BJ (cell line): ENCODE measurements around the gene RBX1. TPM values are rescaled to one million over a fixed set of nuclear protein-coding genes. Genes with fewer than 3 reads are reported as not detected.
"Not testable (repeated sequence)": the region's sequence is repeated elsewhere in the genome, so short reads cannot be mapped to it uniquely, and the experiment has no call there.

Experiments used
- CTCF ChIA-PET: fragments of 350-600 bp; formaldehyde crosslinking; extraction: SDS; loops from one replicate; lab custom pipeline; 2021; ENCODE audit warnings: antibody characterized with exemption, inconsistent platforms; lab: Yijun Ruan, JAX
- POLR2A ChIA-PET: fragments of 300-600 bp; sonication (Branson Sonifier 250); formaldehyde crosslinking; extraction: SDS; loops from one replicate; lab custom pipeline; 2021; ENCODE audit warnings: antibody characterized with exemption; lab: Charles Lee
- DNase-seq: peaks from one replicate; pipeline ENCODE4 v3.0.0-alpha.2; 2011; ENCODE audit warnings: low read depth
- H3K27me3 ChIP-seq: 2 replicates; pipeline ENCODE4 v1.6.0; 2011; ENCODE audit warnings: low read length; ENCODE audit not compliant: control insufficient read depth, insufficient read depth
- H3K36me3 ChIP-seq: 2 replicates; pipeline ENCODE4 v1.5.1; 2011; ENCODE audit warnings: low read length; ENCODE audit not compliant: control insufficient read depth, insufficient read depth
- H3K4me3 ChIP-seq: 2 replicates; pipeline ENCODE4 v1.5.1; 2011; ENCODE audit warnings: low read depth, mild to moderate bottlenecking, control low read depth, low read length
- CTCF ChIP-seq: IDR thresholded peaks from 2 replicates; pipeline ENCODE4 v1.5.1; 2011; ENCODE audit warnings: low read depth, mild to moderate bottlenecking, control low read depth, inconsistent platforms, low read length, moderate library complexity; ENCODE audit not compliant: insufficient read depth
- polyA minus RNA-seq: library from RNA; depleted of rRNA, polyadenylated mRNA; stranded (reverse); fragments of >200 nt; gene quantifications from 2 replicates; pipeline ENCODE4 v1.2.3, GENCODE V29; 2011; rRNA and poly(A)+ RNA removed
- polyA plus RNA-seq: library from polyadenylated mRNA; depleted of rRNA; stranded (reverse); fragments of >200 nt; gene quantifications from 2 replicates; pipeline ENCODE4 v1.2.3, GENCODE V29; 2011; rRNA removed

RBX1 gene
- polyA plus RNA-seq: 87.0 and 98.4 TPM in 2 replicates
- polyA minus RNA-seq: 8.0 and 10.9 TPM in 2 replicates

- Histone ChIP-seq H3K27me3 (no peaks in the 10 kb centered on the region), H3K36me3 (no peaks in the 10 kb centered on the region; the same call in 1 of the 2 replicates), H3K4me3 (peak within 1 kb of the TSS; percentile 85)
- POLR2A ChIA-PET: interaction anchor here (0.5 to 0.7 kb wide), 3 partner anchors 9 to 161 kb away, joined by 3 to 7 read pairs (median 3); no protein-coding TSS in a partner anchor
- no peak for TF ChIP-seq CTCF
- peak; percentile 76 for DNase-seq
- CTCF ChIA-PET: no interaction called here
Observed at GRCh38 chr22:40950962-40951794, at the start of gene RBX1. Gene RBX1, plus strand, starts transcription at chr22:40951378. Its CDS starts 21 bp downstream, at chr22:40951399.

GRCh38 chr22:40904101-40904500, 47.1 kb upstream of the RBX1 start:
- POLR2A ChIA-PET: no interaction called here
- TF ChIP-seq CTCF: no peak

GRCh38 chr22:40908895-40909294, 42.3 kb upstream of the RBX1 start:
- no peak for DNase-seq
- Histone ChIP-seq H3K4me3 (no peak overlapping the region), H3K27me3 (no peaks in the 10 kb centered on the region), H3K36me3 (peaks cover 3% of the 10 kb centered on the region; the same call in 1 of the 2 replicates)
- POLR2A ChIA-PET: no interaction called here
- CTCF ChIA-PET: interaction anchor here (1.2 to 3.8 kb wide), 2 partner anchors 10 to 13 kb away, joined by 3 to 16 read pairs; no protein-coding TSS in a partner anchor
- TF ChIP-seq CTCF: no peak

More at GRCh38 chr22:40904101-40904500, 47.1 kb upstream of the RBX1 start:
- Histone ChIP-seq H3K4me3 (no peak overlapping the region), H3K36me3 (peaks cover 3% of the 10 kb centered on the region; the same call in 1 of the 2 replicates), H3K27me3 (no peaks in the 10 kb centered on the region)
- CTCF ChIA-PET: interaction anchor here (0.6 kb wide), 1 partner anchor 21 kb away, joined by 3 read pairs; no protein-coding TSS in a partner anchor
- DNase-seq: no peak

- Histone ChIP-seq H3K36me3 (peaks cover 5% of the 10 kb centered on the region; the same call in 1 of the 2 replicates), H3K27me3 (no peaks in the 10 kb centered on the region), H3K4me3 (no peak overlapping the region)
- ChIA-PET POLR2A (no interaction called here), CTCF (no interaction called here)
- no peak for DNase-seq
- TF ChIP-seq CTCF: no peak
Observed at GRCh38 chr22:40911772-40912171, 39.4 kb upstream of the RBX1 start.

- DNase-seq, POLR2A ChIA-PET, H3K4me3 ChIP-seq, H3K27me3 ChIP-seq, H3K36me3 ChIP-seq: not testable (repeated sequence)
- CTCF ChIA-PET: interaction anchor here (0.8 kb wide), 1 partner anchor 10 kb away, joined by 4 read pairs; no protein-coding TSS in a partner anchor
Observed at GRCh38 chr22:40912987-40913386, 38.2 kb upstream of the RBX1 start.
